ENCODE measurements around the gene USP16.
"Not testable (repeated sequence)": the region's sequence is repeated elsewhere in the genome, so short reads cannot be mapped to it uniquely, and the experiment has no call there.

- not testable (repeated sequence) for TF ChIP-seq POLR2A, CTCF (IDR thresholded peaks at IDR 0.05)
Measured at GRCh38 chr21:28988146-28988545, 36.3 kb upstream of the USP16 start.

Measured in Peyer's patch (tissue), 4 donors.